IPS-NIHi7 (cell line): ENCODE measurements around the gene RBM41.
"Not testable (repeated sequence)": the region's sequence is repeated elsewhere in the genome, so short reads cannot be mapped to it uniquely, and the experiment has no call there.

Experiments
- DNase-seq: peaks from one replicate; pipeline ENCODE4 v3.0.0; 2012; ENCODE audit warnings: mixed read lengths; ENCODE audit errors: extremely low spot score

Gene RBM41

DNA sequence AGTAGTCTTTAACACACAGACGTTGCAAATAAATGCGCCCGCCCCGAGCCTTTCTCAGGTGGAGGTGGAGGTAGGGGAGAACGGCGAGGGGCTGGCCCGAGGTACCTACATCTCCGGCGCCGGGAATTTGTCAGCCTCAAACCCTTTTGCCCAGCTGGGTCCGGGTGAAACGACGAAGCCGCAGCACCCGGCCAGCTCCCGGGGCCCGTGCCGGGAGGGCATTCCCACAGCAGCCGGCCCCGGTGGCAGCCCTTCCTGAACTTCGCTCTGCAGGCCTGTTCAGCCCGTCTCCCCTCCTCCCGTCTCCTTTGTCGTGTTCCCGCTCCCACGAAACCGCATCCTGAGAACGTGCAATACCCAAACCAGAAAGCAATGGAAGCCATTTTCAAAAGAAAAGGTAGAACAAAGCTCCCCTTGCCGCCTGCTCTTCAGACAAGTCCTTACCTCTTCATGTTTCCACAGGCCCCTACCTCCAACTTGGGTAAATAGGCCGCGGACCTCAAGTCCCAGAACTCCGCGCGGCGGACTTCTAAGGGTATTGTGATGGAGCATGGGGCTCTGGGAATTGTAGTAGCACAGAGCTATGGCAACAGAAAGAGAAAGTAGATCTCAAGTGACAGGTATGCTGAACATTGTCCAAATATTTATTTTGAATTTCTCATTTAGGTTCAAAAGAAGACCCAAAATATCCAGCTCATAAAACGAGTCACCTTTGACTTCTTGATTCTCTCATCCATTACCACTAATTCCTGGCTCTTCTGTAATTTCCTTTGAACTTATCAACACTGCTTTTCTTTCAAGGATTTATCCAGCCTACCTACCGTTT is at the start of gene RBM41:
Gene RBM41, minus strand, starts transcription at position 501 of the 826 bp plus-strand sequence. Its CDS starts 49 bp downstream, at position 452.
- peak; percentile 75 for DNase-seq

GRCh38 chrX:107168257-107168656 is 49.6 kb upstream of the RBM41 start:
- no peak for DNase-seq

DNA sequence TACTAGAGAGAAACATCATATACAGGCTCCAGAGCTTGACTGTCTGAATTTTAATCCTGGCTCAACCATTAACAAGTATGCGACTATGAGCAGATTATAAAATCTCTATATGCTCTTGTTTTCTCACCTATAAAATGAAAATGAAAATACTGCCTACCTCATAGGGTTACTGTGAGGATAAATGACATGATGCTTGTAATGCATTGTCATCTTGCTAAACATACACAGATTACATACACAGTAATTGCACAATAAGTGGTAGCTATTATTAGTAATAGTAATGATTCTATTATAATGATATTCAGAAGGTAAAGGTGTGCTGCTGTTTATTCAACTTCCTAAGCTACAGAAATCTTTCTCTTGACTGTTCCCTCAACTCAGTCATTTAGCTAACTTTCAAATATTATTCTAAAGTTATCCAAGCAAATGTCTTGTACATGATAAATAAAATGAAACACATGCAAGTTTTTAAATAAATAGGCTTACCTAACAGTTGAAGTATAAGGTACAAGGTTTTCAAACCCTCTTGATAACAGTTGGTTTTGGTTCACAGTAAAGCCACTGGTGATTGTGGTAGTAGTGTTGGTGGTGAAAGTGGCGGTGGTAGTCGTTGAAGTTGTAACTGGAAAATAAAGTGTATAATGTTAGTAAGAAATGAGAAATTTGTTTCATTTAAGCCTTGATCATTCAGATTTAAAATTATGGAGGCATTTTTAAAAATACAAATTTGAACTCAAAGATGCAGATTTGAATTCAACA is 48.7 kb upstream of the RBM41 start:
- no peak for DNase-seq

DNA sequence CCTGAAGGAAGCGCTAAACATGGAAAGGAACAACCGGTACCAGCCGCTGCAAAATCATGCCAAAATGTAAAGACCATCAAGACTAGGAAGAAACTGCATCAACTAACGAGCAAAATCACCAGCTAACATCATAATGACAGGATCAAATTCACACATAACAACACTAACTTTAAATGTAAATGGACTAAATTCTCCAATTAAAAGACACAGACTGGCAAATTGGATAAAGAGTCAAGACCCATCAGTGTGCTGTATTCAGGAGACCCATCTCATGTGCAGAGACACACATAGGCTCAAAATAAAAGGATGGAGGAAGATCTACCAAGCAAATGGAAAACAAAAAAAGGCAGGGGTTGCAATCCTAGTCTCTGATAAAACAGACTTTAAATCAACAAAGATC is 39.0 kb upstream of the RBM41 start:
- not testable (repeated sequence) for DNase-seq

- DNase-seq, result not testable (repeated sequence)
Measured at GRCh38 chrX:107155621-107156430, 37.2 kb upstream of the RBM41 start.

DNA sequence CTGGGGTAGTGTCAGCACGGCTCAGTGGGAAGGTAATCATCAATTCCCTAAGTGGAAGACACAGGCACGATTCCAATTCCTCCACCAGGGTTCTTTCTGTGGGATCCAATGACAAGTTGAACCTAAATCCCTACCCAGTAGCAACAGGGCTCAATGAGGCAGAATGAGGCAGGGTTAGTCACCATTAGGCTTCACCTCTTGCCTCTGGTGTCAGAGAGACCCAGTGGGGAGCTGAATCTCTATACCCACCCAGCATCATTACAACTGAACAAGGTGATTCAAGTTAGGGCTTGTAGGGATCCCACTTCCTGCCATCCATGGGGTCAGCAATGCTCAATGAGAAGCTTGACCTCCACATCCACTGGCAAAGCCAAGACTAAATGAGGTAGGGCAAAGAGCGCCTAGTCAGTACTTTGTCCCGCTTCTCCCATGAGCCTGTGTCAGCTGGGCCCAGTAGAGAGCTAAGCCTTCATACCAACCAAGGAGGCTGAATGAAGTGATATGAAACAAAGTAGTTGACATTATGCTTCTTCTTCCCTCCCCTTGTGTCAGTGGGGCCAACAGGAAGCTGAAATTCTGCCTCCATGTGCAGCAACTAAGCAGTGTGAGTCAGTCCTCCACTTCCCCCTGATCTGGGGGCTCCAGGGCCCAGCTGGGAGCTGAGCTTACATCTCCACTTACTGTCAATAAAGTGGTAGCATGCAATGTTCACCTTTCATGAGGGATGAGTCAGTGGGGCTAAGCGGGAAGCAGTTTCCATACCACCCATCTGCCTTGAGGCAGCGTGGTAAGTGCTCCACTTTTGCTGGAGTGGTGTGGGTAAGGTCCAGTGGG is 36.4 kb upstream of the RBM41 start:
- peak; percentile 25 for DNase-seq

- no peak for DNase-seq
Measured at GRCh38 chrX:107153005-107153404, 34.4 kb upstream of the RBM41 start.

- no peak for DNase-seq
Measured at GRCh38 chrX:107146670-107147069, 28.0 kb upstream of the RBM41 start.

DNA sequence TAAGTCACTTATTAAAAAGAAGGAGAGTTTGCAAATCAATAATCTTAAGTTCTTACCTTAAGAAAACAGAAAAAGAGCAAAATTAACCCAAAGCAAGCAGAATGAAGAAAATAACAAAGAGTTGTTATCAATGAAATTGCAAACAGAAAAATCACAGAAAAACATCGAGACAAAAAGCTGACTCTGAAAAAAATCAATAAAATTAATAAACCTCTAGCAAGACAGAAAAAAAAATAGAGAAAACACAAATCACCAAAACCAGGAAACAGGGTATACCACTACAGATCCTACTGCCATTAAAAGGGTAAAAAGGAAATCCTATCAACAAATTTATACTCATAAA is 17.3 kb upstream of the RBM41 start:
- DNase-seq, result no peak

DNA sequence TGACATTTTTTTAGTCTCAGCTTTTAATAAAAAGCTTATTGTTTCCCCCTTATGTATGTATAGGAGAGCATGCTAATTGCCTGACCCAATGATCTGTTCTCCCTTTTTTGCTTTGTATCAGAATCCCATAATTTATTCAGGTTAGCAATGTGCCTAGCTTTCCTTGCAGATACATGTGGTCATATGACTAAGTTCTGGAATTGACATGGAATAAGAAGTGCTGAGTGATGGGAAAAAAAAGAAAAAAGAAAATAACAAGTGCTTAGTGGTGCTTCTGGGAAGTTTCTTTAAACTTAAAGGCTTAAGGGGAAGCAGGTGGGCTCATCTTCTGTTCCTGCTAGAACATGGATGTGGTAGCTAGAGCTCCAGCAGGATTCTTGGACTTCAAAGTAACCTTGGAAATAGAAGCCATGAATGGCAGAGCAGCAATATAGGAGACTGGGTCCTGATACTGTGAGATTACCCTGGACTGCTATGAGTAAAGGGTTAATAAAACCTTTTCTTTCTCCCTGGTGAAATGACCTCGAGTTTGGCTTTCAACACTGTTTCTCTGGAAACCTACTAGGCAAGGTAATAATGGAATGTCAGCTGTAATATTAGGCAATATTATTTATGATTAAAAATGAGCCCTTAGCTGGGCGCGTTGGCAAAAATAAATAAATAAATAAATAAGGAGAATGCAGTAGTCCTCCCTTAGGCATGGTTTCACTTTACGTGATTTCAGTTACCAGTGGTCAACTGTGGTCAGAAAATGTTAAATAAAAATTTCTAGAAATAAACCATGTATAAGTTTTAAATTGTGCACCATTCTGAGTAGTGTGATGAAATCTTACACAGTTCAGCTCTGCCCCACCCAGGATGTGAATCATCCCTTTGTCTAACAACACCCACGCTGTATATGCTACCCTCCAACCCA is 16.7 kb upstream of the RBM41 start:
- DNase-seq, result no peak

- DNase-seq, result no peak
Measured at GRCh38 chrX:107123750-107124149, 5.1 kb upstream of the RBM41 start.

- DNase-seq, result no peak
Measured at GRCh38 chrX:107119283-107119682, 661 bp upstream of the RBM41 start.

- DNase-seq, result peak; percentile 26
Measured at GRCh38 chrX:107117993-107118321, 665 bp downstream of the RBM41 start.

- no peak for DNase-seq
Measured at GRCh38 chrX:107107459-107107858, 11.2 kb downstream of the RBM41 start.

- DNase-seq, result no peak
Measured at GRCh38 chrX:107102980-107103379, 15.6 kb downstream of the RBM41 start.

GRCh38 chrX:107076158-107076557 is 42.5 kb downstream of the RBM41 start:
- no peak for DNase-seq

- DNase-seq, result not testable (repeated sequence)
Measured at GRCh38 chrX:107057731-107058130, 60.9 kb downstream of the RBM41 start.

- DNase-seq, result no peak
Measured at GRCh38 chrX:107054978-107055377, 63.6 kb downstream of the RBM41 start.

DNA sequence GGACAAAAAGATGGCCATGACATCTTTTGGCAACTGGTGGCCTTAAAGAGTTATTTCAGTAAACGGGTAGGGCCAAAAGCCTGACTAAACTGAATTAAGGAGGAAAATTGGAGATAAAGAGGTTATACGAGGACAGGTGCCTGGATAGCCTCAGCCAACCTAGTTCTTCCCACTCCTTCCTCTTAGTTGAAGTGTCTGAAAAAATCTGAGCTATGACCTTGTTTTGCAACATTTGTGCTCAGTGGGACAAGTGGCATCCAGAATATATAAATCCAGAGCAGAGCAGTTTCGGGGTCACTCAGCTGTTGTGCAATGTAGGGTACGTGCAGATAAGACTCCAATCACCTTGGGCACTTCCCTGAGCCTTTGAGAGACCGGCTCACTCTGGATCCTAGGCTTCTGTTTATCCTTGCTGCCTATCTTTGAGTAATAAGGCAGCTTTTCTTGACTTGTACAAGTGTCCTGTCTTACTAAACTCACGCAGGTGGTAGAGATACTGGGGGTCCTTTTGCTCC is 68.4 kb downstream of the RBM41 start:
- DNase-seq, result no peak

DNA sequence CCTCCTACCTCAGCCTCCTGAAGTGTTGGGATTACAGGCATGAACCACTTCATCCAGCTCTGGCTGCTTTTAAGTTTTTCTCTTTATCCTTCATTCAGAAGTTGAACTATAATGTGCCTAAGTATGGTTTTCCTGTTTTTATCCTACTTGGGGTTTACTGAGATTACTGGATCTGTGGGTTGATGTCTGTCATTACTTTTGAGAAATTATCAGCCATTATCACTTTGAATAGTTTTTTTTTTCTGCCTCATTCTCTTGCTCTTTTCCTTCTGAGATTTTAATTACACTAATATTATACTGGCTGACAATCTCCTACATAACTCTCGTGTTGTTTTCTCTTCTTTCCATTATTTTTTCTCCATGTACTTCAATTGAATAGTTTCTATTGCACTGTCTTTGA is 71.0 kb downstream of the RBM41 start:
- no peak for DNase-seq
